GM13976 (cell line): ENCODE data around the gene ZNF618.

ENCODE experiments used
- DNase-seq: peaks from one replicate; pipeline ENCODE4 v3.0.0; 2012; ENCODE audit warnings: low spot score
- CTCF ChIP-seq: IDR thresholded peaks from 2 replicates; pipeline ENCODE4 v1.5.1; 2012; ENCODE audit warnings: borderline replicate concordance, mild to moderate bottlenecking; ENCODE audit not compliant: insufficient read depth; ENCODE audit errors: extremely low read depth, missing control alignments, control extremely low read depth
- in situ Hi-C: fragments of 300-500 bp; cut with MboI; formaldehyde crosslinking; loops from one replicate; pipeline ENCODE4 v1.12.0; 2022; ENCODE audit warnings: low sequenced_read_pairs, mixed read lengths, inconsistent platforms; ENCODE audit not compliant: unreplicated experiment

The ZNF618 gene

DNA sequence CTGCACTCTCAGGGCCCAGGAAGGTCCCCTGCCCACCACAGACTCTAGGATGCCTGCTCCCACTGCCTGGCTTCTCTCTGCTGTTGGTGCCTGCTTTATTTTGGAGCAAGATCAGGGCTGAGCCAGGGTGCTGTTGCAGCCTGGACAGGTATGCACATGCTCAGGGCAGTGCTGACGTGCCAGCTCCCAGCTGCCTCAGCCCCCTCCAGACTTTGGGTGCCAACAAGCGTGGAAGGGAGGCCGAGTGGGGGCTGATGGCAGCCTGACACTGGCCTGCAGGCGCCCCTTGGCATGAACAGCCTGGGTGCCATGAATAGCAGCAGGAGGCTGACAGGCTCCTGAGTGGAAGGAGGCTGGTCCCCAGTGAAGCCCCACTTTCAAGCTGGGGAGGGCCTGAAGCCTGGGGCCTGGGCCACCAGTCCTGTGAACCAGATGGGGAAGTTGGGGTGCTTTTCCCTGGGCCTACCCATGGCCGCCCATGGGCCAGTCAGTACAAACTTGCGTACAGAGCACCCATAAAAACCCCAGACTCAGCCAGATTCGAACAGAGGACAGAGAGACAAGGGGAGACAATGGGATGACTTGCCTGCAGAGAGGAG is 195.2 kb downstream of the ZNF618 start:
- no peak for DNase-seq
- in situ Hi-C loops = no loop called here
- TF ChIP-seq CTCF = no peak

GRCh38 chr9:114072184-114073140 is 196.4 kb downstream of the ZNF618 start:
- in situ Hi-C loops = no loop called here
- TF ChIP-seq CTCF = no peak

GRCh38 chr9:114075602-114076001 is 199.5 kb downstream of the ZNF618 start:
- in situ Hi-C loops = no loop called here
- TF ChIP-seq CTCF = no peak

More at GRCh38 chr9:114072184-114073140, 196.4 kb downstream of the ZNF618 start:
- no peak for DNase-seq

GRCh38 chr9:114076237-114077161 is 200.4 kb downstream of the ZNF618 start:
- no peak for TF ChIP-seq CTCF
- in situ Hi-C loops = no loop called here
- DNase-seq = no peak

More at GRCh38 chr9:114075602-114076001, 199.5 kb downstream of the ZNF618 start:
- no peak for DNase-seq

DNA sequence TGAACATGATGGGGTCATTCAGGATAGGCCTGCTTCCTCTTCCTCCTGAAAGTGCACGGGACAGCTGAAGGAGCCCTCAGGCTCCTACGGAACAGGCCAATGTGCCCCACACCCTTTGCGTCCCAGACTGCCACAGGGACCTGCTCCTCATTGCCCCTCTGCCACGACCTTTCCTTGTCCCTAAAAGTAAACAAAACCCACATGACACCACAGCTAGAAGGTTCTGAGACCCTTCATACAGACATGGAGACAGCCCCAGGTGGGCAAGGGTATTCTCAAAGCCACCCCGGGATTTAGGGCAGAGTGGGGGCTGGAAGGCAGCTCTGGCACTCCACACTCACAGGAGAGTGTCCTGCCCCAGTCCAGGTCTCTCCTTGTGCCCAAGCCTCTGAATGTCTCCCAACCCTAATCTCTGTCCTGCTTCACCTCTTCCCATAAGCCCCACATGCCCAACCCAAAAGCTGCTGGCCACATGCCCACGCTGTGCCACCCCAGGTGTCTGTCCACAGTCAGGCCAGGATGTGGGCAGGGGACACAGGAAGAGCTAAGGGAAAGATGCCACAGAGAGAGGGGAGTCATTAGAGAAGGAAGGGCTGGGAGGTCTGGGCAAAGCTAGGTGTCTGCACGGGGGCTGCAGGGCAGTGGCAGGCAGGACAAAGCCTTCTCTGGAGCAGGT is 201.2 kb downstream of the ZNF618 start:
- in situ Hi-C loops = no loop called here
- no peak for DNase-seq
- TF ChIP-seq CTCF = no peak

- in situ Hi-C loops = no loop called here
- no peak for TF ChIP-seq CTCF
- no peak for DNase-seq
Observed at GRCh38 chr9:114078021-114078780, 202.1 kb downstream of the ZNF618 start, which contains the start of gene AMBP. AMBP (minus strand) TSS chr9:114078300; CDS start chr9:114078209, 91 bp downstream.
